H9 (cell line): ENCODE data around the gene EFCC1. TPM values are rescaled to one million over a fixed set of nuclear protein-coding genes. Genes with fewer than 3 reads are reported as not detected.

Experiments used
- DNase-seq: peaks from one replicate; pipeline ENCODE4 v3.0.0-alpha.2; 2017
- H2AFZ ChIP-seq: one replicate; pipeline ENCODE4 v1.6.1; 2013; ENCODE audit warnings: mild to moderate bottlenecking, low read length, control low read depth, moderate library complexity
- H2AK5ac ChIP-seq: 2 replicates; pipeline ENCODE4 v1.6.1; 2013; ENCODE audit warnings: low read length, control low read depth, mixed read lengths; ENCODE audit not compliant: insufficient read length
- H2BK120ac ChIP-seq: one replicate; pipeline ENCODE4 v1.6.1; 2013; ENCODE audit warnings: low read depth, mild to moderate bottlenecking, low read length, control low read depth, inconsistent platforms; ENCODE audit not compliant: poor library complexity, severe bottlenecking
- H2BK12ac ChIP-seq: 2 replicates; pipeline ENCODE4 v1.6.1; 2013; ENCODE audit warnings: low read length, control low read depth, mixed read lengths, low read depth; ENCODE audit not compliant: insufficient read length
- H2BK15ac ChIP-seq: 2 replicates; pipeline ENCODE4 v1.6.1; 2013; ENCODE audit warnings: low read depth, low read length, control low read depth
- H2BK20ac ChIP-seq: one replicate; pipeline ENCODE4 v1.6.1; 2013; ENCODE audit warnings: low read depth, mild to moderate bottlenecking, low read length, control low read depth, inconsistent platforms; ENCODE audit not compliant: poor library complexity, severe bottlenecking
- H2BK5ac ChIP-seq: 2 replicates; pipeline ENCODE4 v1.6.1; 2013; ENCODE audit warnings: low read length, control low read depth, mixed read lengths; ENCODE audit not compliant: insufficient read length
- H3K14ac ChIP-seq: 2 replicates; pipeline ENCODE4 v1.6.1; 2013; ENCODE audit warnings: low read length, control low read depth; ENCODE audit not compliant: insufficient read depth
- H3K18ac ChIP-seq: 2 replicates; pipeline ENCODE4 v1.6.1; 2013; ENCODE audit warnings: low read depth, mild to moderate bottlenecking, mixed read lengths, low read length, control low read depth; ENCODE audit not compliant: insufficient read length
- H3K23ac ChIP-seq: 2 replicates; pipeline ENCODE4 v1.6.1; 2013; ENCODE audit warnings: low read length, control low read depth, mixed read lengths, low read depth; ENCODE audit not compliant: insufficient read length
- H3K23me2 ChIP-seq: 2 replicates; pipeline ENCODE4 v1.6.1; 2013; ENCODE audit warnings: low read depth, mild to moderate bottlenecking, mixed read lengths, low read length, control low read depth; ENCODE audit not compliant: insufficient read length, poor library complexity, severe bottlenecking
- H3K27ac ChIP-seq: 2 replicates; pipeline ENCODE4 v1.5.1; 2013; ENCODE audit warnings: low read length, control low read depth, mixed read lengths, low read depth; ENCODE audit not compliant: insufficient read length
- H3K27me3 ChIP-seq: 2 replicates; pipeline ENCODE4 v1.6.1; 2013; ENCODE audit warnings: low read length, control low read depth, inconsistent platforms; ENCODE audit not compliant: insufficient read depth
- H3K4ac ChIP-seq: 2 replicates; pipeline ENCODE4 v1.6.1; 2013; ENCODE audit warnings: low read depth, mild to moderate bottlenecking, control low read depth, inconsistent platforms, low read length, moderate library complexity
- H3K4me1 ChIP-seq: 2 replicates; pipeline ENCODE4 v1.6.1; 2013; ENCODE audit warnings: low read length, control low read depth, inconsistent platforms; ENCODE audit not compliant: insufficient read depth
- H3K4me2 ChIP-seq: 2 replicates; pipeline ENCODE4 v1.6.1; 2013; ENCODE audit warnings: low read length, control low read depth, mixed read lengths; ENCODE audit not compliant: insufficient read length, insufficient read depth
- H3K56ac ChIP-seq: 2 replicates; pipeline ENCODE4 v1.6.1; 2013; ENCODE audit warnings: low read depth, mild to moderate bottlenecking, mixed read lengths, low read length, control low read depth; ENCODE audit not compliant: insufficient read length
- H3K79me1 ChIP-seq: 2 replicates; pipeline ENCODE4 v1.6.1; 2013; ENCODE audit warnings: low read depth, mild to moderate bottlenecking, moderate library complexity, low read length, control low read depth, inconsistent platforms; ENCODE audit not compliant: insufficient read depth, poor library complexity, severe bottlenecking
- H3K79me2 ChIP-seq: 2 replicates; pipeline ENCODE4 v1.6.1; 2013; ENCODE audit warnings: low read length, control low read depth, inconsistent platforms; ENCODE audit not compliant: insufficient read depth
- H3K9ac ChIP-seq: 2 replicates; pipeline ENCODE4 v1.6.1; 2013; ENCODE audit warnings: low read length, control low read depth, mixed read lengths; ENCODE audit not compliant: insufficient read length; ENCODE audit errors: extremely low read depth
- H3K9me3 ChIP-seq: one replicate; pipeline ENCODE4 v1.6.1; 2013; ENCODE audit warnings: low read depth, low read length, inconsistent platforms; ENCODE audit not compliant: control insufficient read depth
- H3T11ph ChIP-seq: one replicate; pipeline ENCODE4 v1.6.1; 2013; ENCODE audit warnings: mild to moderate bottlenecking, low read length, control low read depth, inconsistent platforms
- H4K20me1 ChIP-seq: one replicate; pipeline ENCODE4 v1.6.1; 2013; ENCODE audit not compliant: control insufficient read depth, insufficient read length, insufficient read depth
- H4K5ac ChIP-seq: 2 replicates; pipeline ENCODE4 v1.6.1; 2013; ENCODE audit warnings: low read depth, mild to moderate bottlenecking, mixed read lengths, low read length, control low read depth; ENCODE audit not compliant: insufficient read length
- H4K8ac ChIP-seq: replicated peaks from 2 replicates; pipeline ENCODE4 v1.6.1; 2013; ENCODE audit warnings: low read length, control low read depth, mixed read lengths, low read depth; ENCODE audit not compliant: insufficient read length
- H4K91ac ChIP-seq: 2 replicates; pipeline ENCODE4 v1.6.1; 2013; ENCODE audit warnings: low read depth, mild to moderate bottlenecking, moderate library complexity, mixed read lengths, low read length, control low read depth; ENCODE audit not compliant: insufficient read length
- H3K27ac Mint-ChIP-seq, 3 experiments: 2 replicates in 2 of 3; 3 replicates in 1 of 3; pipeline ENCODE4 v1.8.0; 2020 to 2021; ENCODE audit warnings: mixed read lengths in 3 of 3, mild to moderate bottlenecking in 1 of 3, moderate library complexity in 1 of 3
- H3K27me3 Mint-ChIP-seq: 2 replicates; pipeline ENCODE4 v1.8.0; 2021; ENCODE audit warnings: low read depth, mild to moderate bottlenecking, moderate library complexity, mixed read lengths
- H3K36me3 Mint-ChIP-seq, 3 experiments: 2 replicates in 2 of 3; 3 replicates in 1 of 3; pipeline ENCODE4 v1.8.0; 2020 to 2021; ENCODE audit warnings: low read depth in 3 of 3, mixed read lengths in 3 of 3; ENCODE audit not compliant: insufficient read depth in 1 of 3
- H3K4me1 Mint-ChIP-seq, 2 experiments: 2 replicates each; pipeline ENCODE4 v1.8.0; 2020; ENCODE audit warnings: mixed read lengths in 2 of 2
- H3K4me3 Mint-ChIP-seq, 2 experiments: 2 replicates in 1 of 2; 3 replicates in 1 of 2; pipeline ENCODE4 v1.8.0; 2020 to 2021; ENCODE audit warnings: mild to moderate bottlenecking in 2 of 2, mixed read lengths in 2 of 2, moderate library complexity in 1 of 2
- H3K9me3 Mint-ChIP-seq, 2 experiments: 2 replicates in 1 of 2; 3 replicates in 1 of 2; pipeline ENCODE4 v1.8.0; 2020; ENCODE audit warnings: mild to moderate bottlenecking in 2 of 2, mixed read lengths in 2 of 2, moderate library complexity in 1 of 2
- WGBS: extraction: QIAGEN DNeasy Blood & Tissue Kit; methylation state at CpG from one replicate; pipeline ENCODE4 v1.1.7; 2013; ENCODE audit warnings: missing lambda C conversion rate, low lambda C conversion rate, mixed read lengths; ENCODE audit not compliant: insufficient read length; ENCODE audit errors: extremely low coverage; 5-methylcytosine and 5-hydroxymethylcytosine counted together
- total RNA-seq: library from RNA; stranded (reverse); gene quantifications from 2 replicates; pipeline ENCODE4 v1.2.1, GENCODE V29; 2021
- TF ChIP-seq, protein P1 (sequence below): fragments of 200-600 bp; sonication (generic); conservative IDR thresholded peaks from 3 replicates; pipeline ENCODE4 v1.8.0; 2021; ENCODE audit warnings: antibody characterized with exemption, mild to moderate bottlenecking

EFCC1 gene
- total RNA-seq, 1 experiment from 2014 or later, result 0.09 TPM

DNA sequence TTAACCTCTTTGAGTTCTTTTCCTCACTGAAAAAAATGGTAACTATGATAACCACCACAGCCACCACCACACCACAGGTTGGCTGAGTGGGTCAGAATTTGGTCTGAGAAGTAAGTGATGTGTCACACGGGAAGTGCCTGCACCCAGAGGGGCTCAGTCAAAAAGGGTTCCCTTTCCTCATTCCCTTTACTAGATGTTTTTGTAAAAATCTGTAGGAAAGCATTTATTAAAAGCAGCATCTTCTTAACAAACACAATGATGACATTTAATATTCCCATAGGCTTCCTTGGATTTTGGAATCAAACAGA is 30.4 kb upstream of the EFCC1 start:
- Histone ChIP-seq H3K27me3 (no peaks in the 10 kb centered on the region; the same call in 1 of the 2 replicates), H3K18ac (no peak overlapping the region), H3K14ac (no peak overlapping the region), H2BK5ac (no peak overlapping the region), H3K9ac (no peak overlapping the region), H3K4me2 (no peak overlapping the region), H4K20me1 (no peaks in the 10 kb centered on the region), H4K91ac (no peak overlapping the region), H3K27ac (no peak overlapping the region), H2BK15ac (no peak overlapping the region), H3K23me2 (no peaks in the 10 kb centered on the region), H2BK120ac (no peak overlapping the region), H2AFZ (no peak overlapping the region), H3K4me1 (no peaks in the 10 kb centered on the region), H3K4ac (no peak overlapping the region), H3K56ac (no peak overlapping the region), H3K9me3 (no peaks in the 10 kb centered on the region), H2AK5ac (no peak overlapping the region), H3K79me2 (no peaks in the 10 kb centered on the region), H4K8ac (no peak overlapping the region), H4K5ac (no peak overlapping the region), H3T11ph (no peak overlapping the region), H2BK20ac (no peak overlapping the region), H3K79me1 (no peaks in the 10 kb centered on the region), H2BK12ac (no peak overlapping the region), H3K23ac (no peak overlapping the region)
- TF ChIP-seq, protein P1, sequence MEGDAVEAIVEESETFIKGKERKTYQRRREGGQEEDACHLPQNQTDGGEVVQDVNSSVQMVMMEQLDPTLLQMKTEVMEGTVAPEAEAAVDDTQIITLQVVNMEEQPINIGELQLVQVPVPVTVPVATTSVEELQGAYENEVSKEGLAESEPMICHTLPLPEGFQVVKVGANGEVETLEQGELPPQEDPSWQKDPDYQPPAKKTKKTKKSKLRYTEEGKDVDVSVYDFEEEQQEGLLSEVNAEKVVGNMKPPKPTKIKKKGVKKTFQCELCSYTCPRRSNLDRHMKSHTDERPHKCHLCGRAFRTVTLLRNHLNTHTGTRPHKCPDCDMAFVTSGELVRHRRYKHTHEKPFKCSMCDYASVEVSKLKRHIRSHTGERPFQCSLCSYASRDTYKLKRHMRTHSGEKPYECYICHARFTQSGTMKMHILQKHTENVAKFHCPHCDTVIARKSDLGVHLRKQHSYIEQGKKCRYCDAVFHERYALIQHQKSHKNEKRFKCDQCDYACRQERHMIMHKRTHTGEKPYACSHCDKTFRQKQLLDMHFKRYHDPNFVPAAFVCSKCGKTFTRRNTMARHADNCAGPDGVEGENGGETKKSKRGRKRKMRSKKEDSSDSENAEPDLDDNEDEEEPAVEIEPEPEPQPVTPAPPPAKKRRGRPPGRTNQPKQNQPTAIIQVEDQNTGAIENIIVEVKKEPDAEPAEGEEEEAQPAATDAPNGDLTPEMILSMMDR, result no peak
- Mint-ChIP-seq H3K4me1 (no peaks in the 10 kb centered on the region), H3K27ac (no peak overlapping the region), H3K36me3 (no peaks in the 10 kb centered on the region), H3K4me3 (no peak overlapping the region), H3K9me3 (no peaks in the 10 kb centered on the region), H3K27me3 (peaks cover 10% of the 10 kb centered on the region)
- WGBS, result no CpG with 5 or more reads among the region's 1 CpG
- DNase-seq, result no peak
